Neural crest cell (in vitro differentiated cells): ENCODE results near the gene UROC1. TPM values are rescaled to one million over a fixed set of nuclear protein-coding genes. Genes with fewer than 3 reads are reported as not detected.

ENCODE experiments used
- DNase-seq: peaks from one replicate; pipeline ENCODE4 v3.0.0; 2021; ENCODE audit warnings: low read depth, mixed read lengths, low spot score
- H3K27ac Mint-ChIP-seq: one replicate; pipeline ENCODE4 v1.8.0; 2021; ENCODE audit warnings: mild to moderate bottlenecking, mixed read lengths; ENCODE audit not compliant: unreplicated experiment
- H3K27me3 Mint-ChIP-seq: 2 replicates; pipeline ENCODE4 v1.8.0; 2021; ENCODE audit warnings: low read depth, mild to moderate bottlenecking, mixed read lengths
- H3K36me3 Mint-ChIP-seq: 2 replicates; pipeline ENCODE4 v1.8.0; 2021; ENCODE audit warnings: low read depth, mild to moderate bottlenecking, mixed read lengths
- H3K4me1 Mint-ChIP-seq: 2 replicates; pipeline ENCODE4 v1.8.0; 2021; ENCODE audit warnings: mixed read lengths
- H3K4me3 Mint-ChIP-seq: one replicate; pipeline ENCODE4 v1.8.0; 2021; ENCODE audit warnings: mild to moderate bottlenecking, mixed read lengths
- H3K9me3 Mint-ChIP-seq: 2 replicates; pipeline ENCODE4 v1.8.0; 2021; ENCODE audit warnings: mixed read lengths
- CTCF ChIP-seq: fragments of 200-600 bp; sonication (generic); conservative IDR thresholded peaks from 2 replicates; pipeline ENCODE4 v1.5.0; 2021; ENCODE audit warnings: antibody characterized with exemption, mild to moderate bottlenecking
- long read RNA-seq: library from polyadenylated mRNA; unstranded; transcript quantifications from one replicate; pipeline ENCODE4 v2.0.0, GENCODE V29; 2020
- total RNA-seq: library from RNA; stranded (reverse); gene quantifications from 2 replicates; pipeline ENCODE4 v1.2.1, GENCODE V29; 2021

The UROC1 gene
- not detected in 2 replicates for total RNA-seq
- long read RNA-seq = 0 reads

- DNase-seq = no peak
- Mint-ChIP-seq H3K9me3 (no peaks in the 10 kb centered on the region), H3K27me3 (peaks cover 4% of the 10 kb centered on the region), H3K27ac (no peak within 1 kb of the TSS), H3K4me3 (no peak within 1 kb of the TSS), H3K36me3 (no peaks in the 10 kb centered on the region), H3K4me1 (peaks cover 8% of the 10 kb centered on the region)
- TF ChIP-seq CTCF = no peak
Observed at GRCh38 chr3:126517291-126517951, at the start of gene UROC1. Gene UROC1 (minus strand): TSS chr3:126517773. CDS start chr3:126517719, 54 bp downstream.

GRCh38 chr3:126562737-126563276 is 45.2 kb upstream of the UROC1 start:
- no peak overlapping the region for H3K4me3 Mint-ChIP-seq
- no peaks in the 10 kb centered on the region for H3K36me3 Mint-ChIP-seq
- H3K27me3 Mint-ChIP-seq = peaks cover 4% of the 10 kb centered on the region
- no peak for TF ChIP-seq CTCF
- H3K9me3 Mint-ChIP-seq = peaks cover 5% of the 10 kb centered on the region
- no peaks in the 10 kb centered on the region for H3K4me1 Mint-ChIP-seq
- DNase-seq = no peak
- H3K27ac Mint-ChIP-seq = no peak overlapping the region

GRCh38 chr3:126558336-126559071 is 40.9 kb upstream of the UROC1 start, which contains the start of gene C3orf22:
Gene C3orf22 (minus strand): TSS chr3:126558932. CDS start chr3:126553390, 5,542 bp downstream.
- Mint-ChIP-seq H3K36me3 (no peaks in the 10 kb centered on the region), H3K27ac (no peak within 1 kb of the TSS), H3K9me3 (peaks cover 5% of the 10 kb centered on the region), H3K4me3 (no peak within 1 kb of the TSS), H3K27me3 (peaks cover 4% of the 10 kb centered on the region), H3K4me1 (no peaks in the 10 kb centered on the region)
- DNase-seq = no peak
- no peak for TF ChIP-seq CTCF

GRCh38 chr3:126557761-126558160 is 40.2 kb upstream of the UROC1 start:
- Mint-ChIP-seq H3K36me3 (no peaks in the 10 kb centered on the region), H3K4me3 (no peak overlapping the region), H3K27ac (no peak overlapping the region), H3K27me3 (peaks cover 4% of the 10 kb centered on the region), H3K4me1 (no peaks in the 10 kb centered on the region), H3K9me3 (peaks cover 4% of the 10 kb centered on the region)
- DNase-seq = no peak
- TF ChIP-seq CTCF = no peak

- no peak for DNase-seq
- H3K4me3 Mint-ChIP-seq = no peak overlapping the region
Observed at GRCh38 chr3:126557415-126557745, 39.8 kb upstream of the UROC1 start.

More at GRCh38 chr3:126557415-126557745, 39.8 kb upstream of the UROC1 start:
- Mint-ChIP-seq H3K27me3 (peaks cover 4% of the 10 kb centered on the region), H3K9me3 (peaks cover 2% of the 10 kb centered on the region), H3K27ac (no peak overlapping the region), H3K36me3 (no peaks in the 10 kb centered on the region), H3K4me1 (no peaks in the 10 kb centered on the region)
- TF ChIP-seq CTCF = no peak
